Caco-2 (cell line): ENCODE measurements around the gene FOXJ1. TPM values are rescaled to one million over a fixed set of nuclear protein-coding genes. Genes with fewer than 3 reads are reported as not detected.

ENCODE experiments used
- BruUV-seq: library from RNA; stranded (reverse); fragments of 400-500 nt; replicated peaks from 2 replicates; lab custom pipeline; 2021; lab: Mats Ljungman, UMichigan
- CTCF ChIA-PET: fragments of 300-600 bp; sonication (Branson Sonifier 250); formaldehyde crosslinking; loops from one replicate; lab custom pipeline; 2022; ENCODE audit warnings: antibody characterized with exemption; lab: Charles Lee
- POLR2A ChIA-PET: fragments of 300-600 bp; sonication (Branson Sonifier 250); formaldehyde crosslinking; loops from one replicate; lab custom pipeline; 2022; ENCODE audit warnings: antibody characterized with exemption; lab: Charles Lee
- DNase-seq, 2 experiments: peaks; one replicate each; pipeline versions ENCODE4 v3.0.0 to v3.0.0-alpha.2; 2020 to 2022
- H3K27me3 ChIP-seq: replicated peaks from 2 replicates; pipeline ENCODE4 v1.6.0; 2011; ENCODE audit warnings: low read length; ENCODE audit not compliant: control insufficient read depth, insufficient read depth
- H3K36me3 ChIP-seq: 2 replicates; pipeline ENCODE4 v1.5.1; 2011; ENCODE audit warnings: low read length; ENCODE audit not compliant: control insufficient read depth, insufficient read depth
- H3K4me1 ChIP-seq: fragments of 250-450 bp; sonication (Bioruptor Pico); 2 replicates; pipeline ENCODE4 v1.5.1; 2020; ENCODE audit warnings: mild to moderate bottlenecking
- H3K4me3 ChIP-seq: 2 replicates; pipeline ENCODE4 v1.5.1; 2011; ENCODE audit warnings: low read depth, mild to moderate bottlenecking, control low read depth, low read length
- H3K9me3 ChIP-seq: fragments of 250-450 bp; sonication (Bioruptor Pico); 2 replicates; pipeline ENCODE4 v1.5.1; 2020; ENCODE audit warnings: mild to moderate bottlenecking, moderate library complexity
- H3K27ac Mint-ChIP-seq: one replicate; pipeline ENCODE4 v1.8.0; 2022; ENCODE audit warnings: mixed read lengths; ENCODE audit not compliant: unreplicated experiment
- H3K27me3 Mint-ChIP-seq: one replicate; pipeline ENCODE4 v1.8.0; 2022; ENCODE audit warnings: mixed read lengths; ENCODE audit not compliant: insufficient read depth, unreplicated experiment
- H3K36me3 Mint-ChIP-seq: one replicate; pipeline ENCODE4 v1.8.0; 2022; ENCODE audit warnings: mild to moderate bottlenecking, mixed read lengths; ENCODE audit not compliant: insufficient read depth, unreplicated experiment
- H3K4me1 Mint-ChIP-seq: one replicate; pipeline ENCODE4 v1.8.0; 2022; ENCODE audit warnings: low read depth, mixed read lengths; ENCODE audit not compliant: unreplicated experiment
- H3K4me3 Mint-ChIP-seq: one replicate; pipeline ENCODE4 v1.8.0; 2022; ENCODE audit warnings: mild to moderate bottlenecking, moderate library complexity, mixed read lengths; ENCODE audit not compliant: unreplicated experiment
- H3K9me3 Mint-ChIP-seq: one replicate; pipeline ENCODE4 v1.8.0; 2022; ENCODE audit warnings: mixed read lengths; ENCODE audit not compliant: unreplicated experiment
- CTCF ChIP-seq, 2 experiments: fragments of 200-600 bp in 1 of 2; IDR thresholded peaks; 1 replicate in 1 of 2; 2 replicates in 1 of 2; pipeline versions ENCODE4 v1.5.1 to v1.8.0; 2011 to 2022; ENCODE audit warnings: antibody characterized with exemption in 1 of 2, control low read depth in 1 of 2, inconsistent platforms in 1 of 2, low read depth in 1 of 2, low read length in 1 of 2, mild to moderate bottlenecking in 1 of 2, moderate library complexity in 1 of 2; ENCODE audit not compliant: insufficient read depth in 1 of 2, severe bottlenecking in 1 of 2, unreplicated experiment in 1 of 2
- intact Hi-C: fragments of 100-400 bp; cut with micrococcal nuclease; formaldehyde crosslinking; loops from one replicate; pipeline ENCODE4 v1.10.0; 2022; ENCODE audit not compliant: unreplicated experiment
- total RNA-seq: library from RNA; stranded (reverse); gene quantifications from 2 replicates; pipeline ENCODE4 v1.2.3, GENCODE V29; 2022

FOXJ1 gene
- total RNA-seq, 1 experiment from 2014 or later = 10.7 TPM

- Mint-ChIP-seq H3K36me3 (peaks cover 10% of the 10 kb centered on the region), H3K9me3 (no peaks in the 10 kb centered on the region), H3K4me1 (no peaks in the 10 kb centered on the region), H3K27me3 (no peaks in the 10 kb centered on the region), H3K4me3 (no peak overlapping the region), H3K27ac (no peak overlapping the region)
- no TSS peak for BruUV-seq
- ChIA-PET CTCF (interaction anchor here (0.9 to 1.8 kb wide), 12 partner anchors 10 to 139 kb away, joined by 3 to 13 read pairs (median 4); partner anchors contain the start of gene SRP68), POLR2A (interaction anchor here (0.6 kb wide), 1 partner anchor 14 kb away, joined by 3 read pairs; no protein-coding TSS in a partner anchor)
- no peak overlapping the region for H3K4me3 ChIP-seq
- no peaks in the 10 kb centered on the region for H3K9me3 ChIP-seq
- no peak for DNase-seq
- H3K36me3 ChIP-seq = no peaks in the 10 kb centered on the region; the same call in none of the 2 replicates
- no peaks in the 10 kb centered on the region for H3K4me1 ChIP-seq
- H3K27me3 ChIP-seq = no peaks in the 10 kb centered on the region
- TF ChIP-seq CTCF (IDR thresholded peaks at IDR 0.05; ENCODE audit: insufficient read depth in 1 of 2, low read depth in 1 of 2, low read length in 1 of 2, severe bottlenecking in 1 of 2, unreplicated experiment in 1 of 2) = no peak
- intact Hi-C loops = loop anchor here (2.0 kb wide), 1 partner anchor 138 kb away; no protein-coding TSS in a partner anchor
Observed at GRCh38 chr17:76153202-76153601, 12.2 kb upstream of the FOXJ1 start.

GRCh38 chr17:76152591-76152990, 11.5 kb upstream of the FOXJ1 start:
- H3K9me3 Mint-ChIP-seq = no peaks in the 10 kb centered on the region
- H3K27me3 Mint-ChIP-seq = no peaks in the 10 kb centered on the region
- H3K4me1 Mint-ChIP-seq = no peaks in the 10 kb centered on the region
- no peaks in the 10 kb centered on the region for H3K4me1 ChIP-seq
- intact Hi-C loops = loop anchor here (2.0 kb wide), 1 partner anchor 138 kb away; no protein-coding TSS in a partner anchor
- BruUV-seq = no TSS peak
- H3K36me3 Mint-ChIP-seq = peaks cover 10% of the 10 kb centered on the region
- no peaks in the 10 kb centered on the region for H3K27me3 ChIP-seq
- POLR2A ChIA-PET = interaction anchor here (0.6 kb wide), 1 partner anchor 14 kb away, joined by 3 read pairs; no protein-coding TSS in a partner anchor
- CTCF ChIA-PET = interaction anchor here (0.6 to 1.8 kb wide), 12 partner anchors 10 to 138 kb away, joined by 3 to 13 read pairs (median 4); no protein-coding TSS in a partner anchor
- TF ChIP-seq CTCF (IDR thresholded peaks at IDR 0.05; ENCODE audit: insufficient read depth in 1 of 2, low read depth in 1 of 2, low read length in 1 of 2, severe bottlenecking in 1 of 2, unreplicated experiment in 1 of 2) = no peak
- no peaks in the 10 kb centered on the region; the same call in none of the 2 replicates for H3K36me3 ChIP-seq
- DNase-seq = no peak
- H3K4me3 Mint-ChIP-seq = no peak overlapping the region
- no peak overlapping the region for H3K4me3 ChIP-seq
- H3K27ac Mint-ChIP-seq = no peak overlapping the region
- no peaks in the 10 kb centered on the region for H3K9me3 ChIP-seq

GRCh38 chr17:76151896-76152454, 10.9 kb upstream of the FOXJ1 start:
- Mint-ChIP-seq H3K27me3 (no peaks in the 10 kb centered on the region), H3K4me1 (no peaks in the 10 kb centered on the region), H3K4me3 (no peak overlapping the region), H3K36me3 (peaks cover 6% of the 10 kb centered on the region), H3K9me3 (no peaks in the 10 kb centered on the region), H3K27ac (no peak overlapping the region)
- Histone ChIP-seq H3K36me3 (no peaks in the 10 kb centered on the region; the same call in none of the 2 replicates), H3K27me3 (no peaks in the 10 kb centered on the region), H3K9me3 (no peaks in the 10 kb centered on the region), H3K4me3 (no peak overlapping the region), H3K4me1 (no peaks in the 10 kb centered on the region)
- DNase-seq = no peak
- ChIA-PET POLR2A (no interaction called here), CTCF (interaction anchor here (0.6 to 1.2 kb wide), 3 partner anchors 9 to 138 kb away, joined by 3 to 4 read pairs (median 3); no protein-coding TSS in a partner anchor)
- no TSS peak for BruUV-seq
- intact Hi-C loops = loop anchor here (2.0 kb wide), 1 partner anchor 137 kb away; no protein-coding TSS in a partner anchor
- TF ChIP-seq CTCF (IDR thresholded peaks at IDR 0.05; ENCODE audit: insufficient read depth in 1 of 2, low read depth in 1 of 2, low read length in 1 of 2, severe bottlenecking in 1 of 2, unreplicated experiment in 1 of 2) = no peak
